ENCODE data around the gene C1QTNF6. TPM values are rescaled to one million over a fixed set of nuclear protein-coding genes. Genes with fewer than 3 reads are reported as not detected.

The C1QTNF6 gene
- total and polyA plus RNA-seq, 10 of the 15 experiments (the other 5 are each of a cell fraction or from before 2014, with no cell fraction given) = 0.16 to 4.1 (median 1.3) TPM

DNA sequence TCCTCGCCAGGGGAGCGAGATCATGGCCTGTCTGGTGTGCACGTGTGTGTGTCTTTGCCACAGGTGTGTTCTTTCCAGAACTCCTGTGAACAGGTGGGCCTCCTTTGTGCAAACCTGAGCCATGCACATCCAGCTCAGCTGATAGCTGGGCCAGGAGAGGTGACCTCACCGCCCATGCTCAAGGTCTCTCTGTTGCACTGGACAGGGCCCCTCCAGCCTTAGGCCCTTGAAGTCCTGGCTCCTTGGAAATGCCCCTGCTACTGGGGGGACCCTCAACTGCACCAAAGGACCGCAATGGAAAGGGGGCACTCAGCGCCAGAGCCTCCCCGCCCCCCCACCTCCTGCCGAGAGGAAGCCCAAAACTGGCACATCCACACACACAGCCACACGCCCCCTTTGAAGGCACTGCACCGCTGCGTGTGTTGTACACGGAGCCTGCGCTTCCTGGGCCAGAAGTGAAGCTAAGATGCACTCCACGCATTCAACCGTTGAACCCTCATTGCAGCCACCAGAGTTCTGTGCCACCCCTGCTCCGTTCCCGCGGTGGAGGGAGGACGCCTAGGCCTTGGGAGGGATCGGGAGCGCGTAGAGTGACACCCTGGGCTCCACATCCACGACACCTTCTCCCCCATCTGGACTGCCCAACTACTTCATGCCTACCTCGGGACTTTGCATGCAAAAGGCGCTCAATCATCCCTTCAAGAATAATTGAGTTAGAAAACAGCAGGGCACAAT, 21.9 kb downstream of the C1QTNF6 start (continued):
- TF ChIP-seq, protein P1, sequence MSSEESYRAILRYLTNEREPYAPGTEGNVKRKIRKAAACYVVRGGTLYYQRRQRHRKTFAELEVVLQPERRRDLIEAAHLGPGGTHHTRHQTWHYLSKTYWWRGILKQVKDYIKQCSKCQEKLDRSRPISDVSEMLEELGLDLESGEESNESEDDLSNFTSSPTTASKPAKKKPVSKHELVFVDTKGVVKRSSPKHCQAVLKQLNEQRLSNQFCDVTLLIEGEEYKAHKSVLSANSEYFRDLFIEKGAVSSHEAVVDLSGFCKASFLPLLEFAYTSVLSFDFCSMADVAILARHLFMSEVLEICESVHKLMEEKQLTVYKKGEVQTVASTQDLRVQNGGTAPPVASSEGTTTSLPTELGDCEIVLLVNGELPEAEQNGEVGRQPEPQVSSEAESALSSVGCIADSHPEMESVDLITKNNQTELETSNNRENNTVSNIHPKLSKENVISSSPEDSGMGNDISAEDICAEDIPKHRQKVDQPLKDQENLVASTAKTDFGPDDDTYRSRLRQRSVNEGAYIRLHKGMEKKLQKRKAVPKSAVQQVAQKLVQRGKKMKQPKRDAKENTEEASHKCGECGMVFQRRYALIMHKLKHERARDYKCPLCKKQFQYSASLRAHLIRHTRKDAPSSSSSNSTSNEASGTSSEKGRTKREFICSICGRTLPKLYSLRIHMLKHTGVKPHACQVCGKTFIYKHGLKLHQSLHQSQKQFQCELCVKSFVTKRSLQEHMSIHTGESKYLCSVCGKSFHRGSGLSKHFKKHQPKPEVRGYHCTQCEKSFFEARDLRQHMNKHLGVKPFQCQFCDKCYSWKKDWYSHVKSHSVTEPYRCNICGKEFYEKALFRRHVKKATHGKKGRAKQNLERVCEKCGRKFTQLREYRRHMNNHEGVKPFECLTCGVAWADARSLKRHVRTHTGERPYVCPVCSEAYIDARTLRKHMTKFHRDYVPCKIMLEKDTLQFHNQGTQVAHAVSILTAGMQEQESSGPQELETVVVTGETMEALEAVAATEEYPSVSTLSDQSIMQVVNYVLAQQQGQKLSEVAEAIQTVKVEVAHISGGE (CRISPR knock-in tag; IDR thresholded peaks at IDR 0.05) = no peak
- no peak for TF ChIP-seq NBN (IDR thresholded peaks at IDR 0.05)
- TF ChIP-seq, protein P2, sequence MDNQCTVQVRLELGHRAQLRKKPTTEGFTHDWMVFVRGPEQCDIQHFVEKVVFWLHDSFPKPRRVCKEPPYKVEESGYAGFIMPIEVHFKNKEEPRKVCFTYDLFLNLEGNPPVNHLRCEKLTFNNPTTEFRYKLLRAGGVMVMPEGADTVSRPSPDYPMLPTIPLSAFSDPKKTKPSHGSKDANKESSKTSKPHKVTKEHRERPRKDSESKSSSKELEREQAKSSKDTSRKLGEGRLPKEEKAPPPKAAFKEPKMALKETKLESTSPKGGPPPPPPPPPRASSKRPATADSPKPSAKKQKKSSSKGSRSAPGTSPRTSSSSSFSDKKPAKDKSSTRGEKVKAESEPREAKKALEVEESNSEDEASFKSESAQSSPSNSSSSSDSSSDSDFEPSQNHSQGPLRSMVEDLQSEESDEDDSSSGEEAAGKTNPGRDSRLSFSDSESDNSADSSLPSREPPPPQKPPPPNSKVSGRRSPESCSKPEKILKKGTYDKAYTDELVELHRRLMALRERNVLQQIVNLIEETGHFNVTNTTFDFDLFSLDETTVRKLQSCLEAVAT (IDR thresholded peaks at IDR 0.05) = peak; percentile 66; the same call in 1 of the 2 replicates
- TF ChIP-seq, protein P3, sequence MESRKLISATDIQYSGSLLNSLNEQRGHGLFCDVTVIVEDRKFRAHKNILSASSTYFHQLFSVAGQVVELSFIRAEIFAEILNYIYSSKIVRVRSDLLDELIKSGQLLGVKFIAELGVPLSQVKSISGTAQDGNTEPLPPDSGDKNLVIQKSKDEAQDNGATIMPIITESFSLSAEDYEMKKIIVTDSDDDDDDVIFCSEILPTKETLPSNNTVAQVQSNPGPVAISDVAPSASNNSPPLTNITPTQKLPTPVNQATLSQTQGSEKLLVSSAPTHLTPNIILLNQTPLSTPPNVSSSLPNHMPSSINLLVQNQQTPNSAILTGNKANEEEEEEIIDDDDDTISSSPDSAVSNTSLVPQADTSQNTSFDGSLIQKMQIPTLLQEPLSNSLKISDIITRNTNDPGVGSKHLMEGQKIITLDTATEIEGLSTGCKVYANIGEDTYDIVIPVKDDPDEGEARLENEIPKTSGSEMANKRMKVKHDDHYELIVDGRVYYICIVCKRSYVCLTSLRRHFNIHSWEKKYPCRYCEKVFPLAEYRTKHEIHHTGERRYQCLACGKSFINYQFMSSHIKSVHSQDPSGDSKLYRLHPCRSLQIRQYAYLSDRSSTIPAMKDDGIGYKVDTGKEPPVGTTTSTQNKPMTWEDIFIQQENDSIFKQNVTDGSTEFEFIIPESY (IDR thresholded peaks at IDR 0.05) = peak; percentile 47; the same call in 1 of the 2 replicates

Measured in GM12878 (cell line).